Uterus (tissue), 2 donors: Measurements from ENCODE around the gene RANBP1.

Experiments
- CTCF ChIP-seq, 4 experiments: fragments of 200-600 bp in 2 of 4; fragments of 450-650 bp in 2 of 4; sonication (generic) in 2 of 4; IDR thresholded peaks; one replicate each; pipeline ENCODE4 v1.5.1; 2016 to 2019; ENCODE audit warnings: antibody characterized with exemption in 4 of 4, mild to moderate bottlenecking in 2 of 4, moderate library complexity in 1 of 4
- POLR2A ChIP-seq, 2 donors: fragments of 450-650 bp; IDR thresholded peaks; one replicate each; pipeline ENCODE4 v1.6.1; 2016; ENCODE audit warnings: antibody characterized with exemption in 2 of 2, mild to moderate bottlenecking in 1 of 2, moderate library complexity in 1 of 2

- TF ChIP-seq CTCF (IDR thresholded peaks at IDR 0.05) (no peak), POLR2A (IDR thresholded peaks at IDR 0.05) (no peak)
Measured at GRCh38 chr22:20113551-20114310, 2.2 kb upstream of the RANBP1 start.
